Right hindlimb (tissue), 1 donor: Measurements from ENCODE around the gene NR3C1.
"Not testable (repeated sequence)": the region's sequence is repeated elsewhere in the genome, so short reads cannot be mapped to it uniquely, and the experiment has no call there.

Source experiments
- DNase-seq: peaks from one replicate; pipeline ENCODE4 v3.0.0-alpha.2; 2018

The NR3C1 gene

DNA sequence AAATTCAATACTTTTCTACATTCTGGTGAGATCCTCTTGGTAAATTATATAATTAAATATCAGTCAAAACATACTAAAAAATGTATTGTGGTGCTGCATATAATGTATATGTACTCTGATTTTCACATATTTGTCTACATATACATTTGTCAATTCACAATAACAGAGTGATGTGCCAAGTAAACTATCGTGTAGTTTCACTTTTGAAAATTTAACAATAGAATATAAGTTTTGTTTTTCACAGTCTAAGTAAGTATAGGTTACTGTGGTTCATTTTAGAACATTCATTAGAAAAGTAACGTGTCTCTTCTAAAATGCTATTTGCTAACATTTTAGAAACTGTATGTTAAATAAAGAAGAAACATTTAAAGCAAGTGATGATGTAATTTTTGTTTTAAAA, 73.6 kb downstream of the NR3C1 start:
- no peak for DNase-seq

DNA sequence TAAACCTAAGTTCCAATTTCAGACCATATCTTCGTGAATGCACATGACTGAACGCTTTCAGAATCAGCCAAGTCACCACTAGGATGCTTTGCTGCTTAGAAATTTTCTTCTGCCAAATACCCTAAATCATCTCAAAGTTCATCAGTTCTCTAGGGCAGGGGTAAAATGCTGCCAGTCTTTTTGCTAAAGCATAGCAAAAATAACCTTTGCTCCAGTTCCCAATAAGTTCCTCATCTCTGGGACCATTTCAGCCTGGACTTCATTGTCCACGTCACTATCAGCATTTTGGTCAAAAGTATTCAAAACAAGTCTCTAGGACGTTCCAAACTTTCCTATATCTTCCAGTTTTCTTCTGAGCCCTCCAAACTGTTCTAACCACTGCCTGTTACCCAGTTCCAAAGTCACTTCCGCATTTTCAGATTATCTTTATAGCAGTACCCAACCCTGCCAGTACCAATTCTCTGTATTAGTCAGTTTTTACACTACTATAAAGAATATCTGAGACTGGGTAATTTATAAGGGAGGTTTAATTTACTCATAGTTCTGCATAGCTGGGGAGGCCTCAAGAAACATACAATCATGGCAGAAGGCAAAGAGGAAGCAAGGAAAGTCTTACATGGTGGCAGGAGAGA, 74.8 kb downstream of the NR3C1 start:
- no peak for DNase-seq

DNA sequence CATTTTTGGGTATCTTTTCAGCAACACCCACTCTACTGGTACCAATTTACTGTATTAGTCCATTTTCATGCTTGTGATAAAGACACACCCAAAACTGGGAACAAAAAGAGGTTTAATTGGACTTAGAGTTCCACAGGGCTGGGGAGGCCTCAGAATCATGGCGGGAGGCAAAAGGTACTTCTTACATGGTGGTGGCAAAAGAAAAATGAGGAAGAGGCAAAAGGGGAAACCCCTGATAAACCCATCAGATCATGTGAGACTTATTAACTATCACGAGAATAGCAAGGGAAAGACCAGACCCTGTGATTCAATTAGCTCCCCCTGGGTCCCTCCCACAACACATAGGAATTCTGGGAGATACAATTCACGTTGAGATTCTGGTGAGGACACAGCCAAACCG, 78.4 kb downstream of the NR3C1 start:
- not testable (repeated sequence) for DNase-seq

DNA sequence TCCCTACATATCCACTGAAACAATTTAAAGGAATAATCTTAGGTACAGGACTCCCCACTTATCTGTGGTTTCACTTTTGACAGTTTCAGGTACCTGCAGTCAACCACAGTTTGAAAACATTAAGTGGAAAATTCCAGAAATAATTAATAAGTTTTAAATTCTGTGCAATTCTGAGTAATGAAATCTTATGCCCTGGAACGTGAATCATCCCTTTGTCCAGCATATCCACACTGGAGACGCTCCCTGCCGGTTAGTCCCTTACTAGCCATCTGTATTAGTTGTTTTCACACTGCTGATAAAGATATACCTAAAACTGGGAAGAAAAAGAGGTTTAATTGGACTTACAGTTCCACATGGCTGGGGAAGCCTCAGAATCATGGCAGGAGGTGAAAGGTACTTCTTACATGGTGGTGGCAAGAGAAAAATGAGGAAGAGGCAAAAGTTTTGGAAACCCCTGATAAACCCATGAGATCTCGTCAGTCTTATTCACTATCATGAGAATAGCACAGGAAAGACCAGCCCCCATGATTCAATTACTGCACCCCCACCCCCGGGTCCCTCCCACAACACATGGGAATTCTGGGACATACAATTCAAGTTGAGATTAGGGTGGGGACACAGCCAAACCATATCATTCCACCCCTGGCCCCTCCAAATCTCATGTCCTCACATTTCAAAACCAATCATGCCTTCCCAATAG, 80.4 kb downstream of the NR3C1 start:
- DNase-seq = not testable (repeated sequence)

DNA sequence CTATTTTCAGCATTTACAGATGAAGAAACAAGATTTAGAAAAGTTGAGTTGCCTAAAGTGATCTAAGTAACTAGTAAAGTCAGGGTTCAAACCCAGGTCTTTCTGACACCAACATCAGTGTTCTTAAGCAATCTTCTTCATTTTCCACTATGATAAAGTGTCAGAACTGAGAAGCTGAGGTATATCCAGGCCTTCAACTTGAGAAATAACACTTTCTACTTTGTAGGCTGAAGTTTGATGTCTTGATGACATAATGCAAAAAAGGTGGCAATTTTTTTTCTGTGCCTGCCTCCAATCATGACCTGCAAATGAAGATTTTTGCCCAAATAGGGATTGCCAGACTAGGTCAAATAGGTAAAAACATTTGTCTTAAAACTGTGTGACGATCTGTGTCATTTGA, 81.3 kb downstream of the NR3C1 start:
- DNase-seq = no peak

DNA sequence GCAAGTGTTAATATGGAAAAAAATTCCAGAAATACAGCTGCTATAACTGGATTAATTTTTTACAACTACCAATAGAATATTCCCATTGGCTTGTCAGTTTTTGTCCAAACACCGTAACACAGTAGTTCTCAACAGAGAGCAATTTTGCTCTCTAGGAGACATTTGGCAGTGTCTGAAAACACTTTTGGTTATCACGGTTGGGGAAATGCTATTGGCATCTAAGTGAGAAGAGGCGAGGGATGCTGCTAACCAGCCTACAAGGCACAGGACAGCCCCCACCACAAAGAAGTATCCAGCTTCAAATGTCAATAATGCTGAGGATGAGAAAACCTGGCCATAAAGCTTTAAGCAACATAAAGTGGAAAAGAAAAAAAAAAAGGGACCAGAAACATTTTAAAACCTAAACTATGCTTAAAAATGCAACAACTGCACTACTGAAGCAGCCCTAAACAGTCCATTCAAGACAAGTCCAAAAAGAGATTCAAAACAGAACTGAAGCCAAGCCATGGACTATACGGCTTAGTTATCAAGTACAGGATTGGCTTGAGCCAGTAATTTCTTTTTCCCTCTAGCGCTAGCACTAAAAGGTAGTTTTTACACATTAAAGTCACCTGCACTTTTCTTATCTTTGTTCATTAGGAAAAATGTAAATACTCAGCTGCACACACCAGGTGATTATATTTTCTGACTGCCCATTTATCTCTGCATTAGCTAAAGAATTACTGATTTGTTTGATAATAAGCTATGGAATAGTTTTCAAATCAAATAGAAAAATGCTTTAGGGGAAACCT, 83.9 kb downstream of the NR3C1 start:
- DNase-seq = no peak

DNA sequence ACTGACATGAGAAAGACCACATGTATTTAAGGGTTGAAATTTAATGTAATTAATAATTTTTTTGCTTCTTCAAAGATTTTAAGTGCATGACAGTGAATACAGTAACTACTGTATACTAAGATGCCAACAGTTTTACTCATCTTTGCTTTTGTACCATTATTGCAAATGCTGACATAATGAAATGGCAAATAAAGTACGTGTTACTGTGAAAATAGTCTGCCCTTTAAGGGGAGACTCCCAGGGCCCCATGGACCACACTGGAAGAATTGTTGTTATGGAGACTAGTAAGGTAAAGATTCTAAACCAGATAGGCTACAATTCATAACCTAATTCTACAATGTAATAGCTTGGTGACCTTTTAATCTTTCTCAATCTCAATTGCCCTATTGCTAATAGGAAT, 84.7 kb downstream of the NR3C1 start:
- no peak for DNase-seq

DNA sequence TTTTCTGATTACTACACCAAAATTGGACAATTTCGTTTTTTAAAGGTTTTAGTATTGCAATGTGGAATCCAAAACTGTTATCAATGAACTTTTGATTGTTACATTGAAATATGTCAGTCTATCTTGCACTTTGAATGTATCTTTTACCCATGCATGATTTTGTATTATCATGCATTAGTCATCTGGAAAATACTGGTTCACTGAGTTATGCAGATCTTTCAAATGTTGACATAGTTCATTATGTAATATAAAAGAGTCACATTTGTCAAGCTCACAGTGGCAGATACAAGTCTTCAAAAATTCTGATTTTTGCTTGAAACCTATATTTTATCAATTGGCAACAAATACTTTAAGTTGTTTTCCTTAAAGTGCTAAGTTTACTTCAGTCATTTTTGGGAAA, 85.2 kb downstream of the NR3C1 start:
- DNase-seq = no peak

DNA sequence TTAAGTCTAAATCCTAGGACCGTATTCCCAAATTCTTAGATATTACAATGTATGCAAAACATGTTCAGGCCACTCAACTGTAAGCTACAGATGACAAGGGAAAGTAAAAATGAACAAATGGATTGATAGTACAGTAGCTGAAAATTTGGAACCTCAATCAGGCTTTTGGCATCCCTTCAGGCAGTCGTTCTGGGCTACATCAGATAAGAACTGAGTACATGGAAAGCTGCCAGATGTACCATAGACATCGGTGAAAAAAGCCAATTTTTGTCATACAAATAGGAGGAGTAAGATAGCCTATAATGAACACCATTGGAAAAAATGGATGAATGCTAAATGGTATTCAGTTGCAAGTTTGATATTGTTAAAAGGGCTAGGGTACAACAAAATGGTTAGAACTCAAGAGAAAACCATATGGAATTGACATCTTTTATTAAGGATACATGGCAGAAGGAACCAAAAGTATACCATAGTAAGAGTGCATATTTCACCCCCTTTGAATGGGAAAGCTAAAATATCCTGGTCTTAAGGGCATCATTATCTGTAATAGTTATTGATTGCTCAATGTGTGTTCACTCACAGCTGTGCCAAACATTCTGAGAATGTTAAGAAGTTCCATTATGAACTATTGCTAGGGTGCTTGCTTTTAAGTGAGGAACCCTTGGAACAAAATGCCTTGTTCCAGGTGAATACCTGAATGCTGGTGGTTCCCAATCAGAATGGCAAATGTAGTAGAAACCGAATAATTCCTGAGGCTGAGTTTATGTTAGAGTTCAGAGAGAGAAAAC, 86.4 kb downstream of the NR3C1 start:
- DNase-seq = no peak

DNA sequence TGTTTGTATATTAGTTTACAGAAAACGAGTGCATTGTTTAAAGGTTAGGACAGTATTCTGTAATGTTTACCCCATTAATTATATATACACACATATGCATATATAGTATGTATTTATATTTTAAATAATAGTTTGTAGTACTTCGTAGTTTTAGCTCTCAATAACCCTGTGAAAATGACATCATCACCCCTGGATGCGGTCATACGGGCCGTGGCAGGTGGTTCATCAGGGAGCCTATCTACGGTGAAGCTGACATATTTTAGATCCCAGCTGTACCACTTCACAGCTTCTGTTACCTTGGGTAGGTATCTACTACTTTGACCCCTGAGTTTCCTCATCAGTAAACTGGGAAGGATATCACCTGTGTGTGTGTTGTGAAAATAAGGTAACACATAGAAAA, 87.1 kb downstream of the NR3C1 start:
- no peak for DNase-seq

DNA sequence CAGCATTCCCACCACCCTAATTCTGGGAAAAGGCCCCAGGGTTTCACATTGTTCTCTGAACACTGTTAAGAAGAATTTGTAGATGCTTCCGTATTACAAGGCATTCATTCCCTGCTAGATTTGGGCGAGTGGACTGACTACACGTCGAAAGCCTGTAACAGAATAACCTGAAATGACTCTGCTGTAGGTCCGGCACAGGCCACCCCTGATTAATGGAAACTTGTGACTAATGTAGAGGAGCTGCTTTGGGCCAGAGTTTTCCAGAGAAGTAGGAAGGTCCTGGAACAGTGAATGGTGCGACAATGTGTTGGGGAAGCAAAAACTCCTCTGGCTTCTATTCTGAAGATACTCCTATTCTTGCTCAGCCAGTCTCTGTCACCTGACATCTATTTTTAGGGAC, 87.6 kb downstream of the NR3C1 start:
- no peak for DNase-seq

DNA sequence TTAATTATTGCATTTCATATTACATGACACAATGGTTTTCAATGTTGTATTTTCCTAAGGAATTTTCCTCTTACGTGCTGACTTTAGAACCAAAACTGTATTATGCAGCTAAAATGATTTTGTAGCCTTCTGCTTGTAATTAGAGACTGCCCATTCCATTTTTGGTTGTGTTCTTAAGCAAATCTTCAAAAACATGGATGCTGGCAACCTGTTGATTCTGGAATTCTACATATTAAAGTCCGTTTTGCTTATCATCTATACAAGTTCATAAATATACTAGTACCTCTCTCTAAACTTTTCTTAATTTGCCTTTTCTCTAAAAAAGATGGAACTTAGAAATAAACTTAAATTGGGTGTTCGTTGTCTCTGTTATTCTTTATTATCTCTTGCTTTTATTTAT, 88.3 kb downstream of the NR3C1 start:
- DNase-seq = no peak

DNA sequence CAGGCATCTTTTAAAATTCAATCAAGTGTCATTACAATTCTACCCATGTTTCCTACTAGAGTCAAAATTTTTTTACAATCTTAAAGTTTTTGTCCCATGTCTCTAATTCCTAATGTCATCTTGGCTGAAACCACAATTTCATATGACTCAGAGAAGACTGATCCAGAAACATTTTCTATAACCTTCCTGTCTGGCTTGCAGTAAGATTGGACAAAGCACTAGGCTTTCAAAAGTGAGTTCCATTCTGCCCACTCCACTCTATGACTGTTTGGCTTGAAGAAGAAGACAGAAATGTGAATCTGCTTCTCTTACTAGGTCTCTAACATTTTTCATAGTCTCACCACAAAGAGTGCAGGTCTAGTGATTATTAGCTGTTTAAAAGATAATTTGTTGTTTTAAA, 88.8 kb downstream of the NR3C1 start:
- DNase-seq = no peak

DNA sequence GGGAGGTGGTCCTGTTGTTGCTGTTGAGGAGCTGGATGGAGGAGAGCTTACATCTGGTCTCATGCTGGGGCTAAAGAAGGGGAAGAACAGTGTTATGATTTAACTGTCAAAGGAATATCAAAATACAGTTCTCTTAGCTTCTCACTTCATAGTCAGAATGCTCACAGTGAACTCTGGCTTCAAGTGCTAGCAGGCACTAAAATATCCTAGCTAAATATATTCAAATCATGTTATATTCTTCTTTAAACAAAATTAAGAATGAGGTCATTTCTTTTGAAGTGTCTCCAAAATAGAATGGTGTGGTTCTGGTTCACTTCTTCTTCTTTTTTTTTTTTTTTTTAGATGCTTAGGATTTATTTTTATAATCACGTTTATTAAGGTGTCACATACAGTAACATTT, 89.4 kb downstream of the NR3C1 start:
- DNase-seq = no peak

DNA sequence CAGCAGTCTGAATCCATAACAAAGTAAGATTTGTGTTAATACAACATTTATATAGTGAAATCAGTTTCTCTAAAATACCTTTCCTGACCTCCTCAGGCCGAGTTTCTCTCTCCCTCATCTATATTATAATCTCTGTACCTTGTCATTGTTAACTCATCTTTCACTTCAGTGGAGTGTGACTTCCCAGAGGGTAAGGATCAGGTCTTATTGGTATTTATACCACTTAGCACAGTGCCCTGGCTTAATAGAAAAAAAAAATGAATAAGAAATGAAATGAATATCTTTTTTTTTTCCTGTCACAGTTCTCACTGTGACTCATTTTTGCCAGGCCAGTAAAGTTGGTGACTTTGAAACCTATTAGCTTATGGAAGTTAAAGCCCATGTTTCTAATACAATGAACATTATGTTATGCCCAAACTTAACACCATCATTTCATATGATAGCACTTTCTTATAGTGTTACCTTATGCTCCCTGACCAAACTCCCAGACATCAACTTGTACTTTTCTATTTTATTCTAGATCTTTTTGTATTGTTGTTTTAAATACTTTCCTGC, 90.1 kb downstream of the NR3C1 start:
- DNase-seq = no peak

DNA sequence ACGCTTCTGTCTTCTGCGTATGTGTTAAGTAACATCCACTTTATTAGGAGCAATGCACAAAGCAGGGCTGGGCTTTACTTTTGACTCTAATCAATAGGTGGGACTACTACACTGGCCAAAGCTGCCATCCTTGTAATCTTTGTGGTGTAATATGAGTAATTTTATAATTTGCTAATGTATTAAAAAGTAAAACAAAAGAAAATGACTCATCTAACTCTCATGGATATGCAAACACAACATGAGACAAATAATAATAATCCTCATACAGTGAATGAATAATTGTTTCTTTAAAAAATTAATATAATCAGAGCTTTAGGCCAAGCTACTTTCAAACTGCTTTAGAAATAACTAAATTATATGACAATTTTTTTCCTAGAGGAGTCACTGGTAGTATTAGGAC, 90.7 kb downstream of the NR3C1 start:
- DNase-seq = no peak

DNA sequence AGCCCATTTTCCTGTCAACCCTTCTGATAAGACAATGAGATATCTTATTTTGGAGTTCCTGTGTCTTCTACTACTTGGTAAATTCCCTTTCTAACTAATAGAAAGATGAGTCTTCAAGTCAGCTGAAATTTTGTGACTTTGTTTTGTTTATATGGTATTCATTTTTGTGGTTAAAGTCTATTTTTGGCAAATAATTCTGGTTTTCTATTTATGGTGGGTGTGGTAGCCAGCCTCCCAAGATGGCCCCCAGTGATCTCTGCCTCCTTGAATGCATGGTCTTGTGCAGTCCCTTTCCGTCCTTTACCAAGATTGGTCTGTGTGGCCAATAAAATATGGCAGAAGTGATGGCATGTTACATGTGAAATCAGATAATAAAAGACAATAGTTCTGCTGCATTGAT, 91.5 kb downstream of the NR3C1 start:
- DNase-seq = no peak

DNA sequence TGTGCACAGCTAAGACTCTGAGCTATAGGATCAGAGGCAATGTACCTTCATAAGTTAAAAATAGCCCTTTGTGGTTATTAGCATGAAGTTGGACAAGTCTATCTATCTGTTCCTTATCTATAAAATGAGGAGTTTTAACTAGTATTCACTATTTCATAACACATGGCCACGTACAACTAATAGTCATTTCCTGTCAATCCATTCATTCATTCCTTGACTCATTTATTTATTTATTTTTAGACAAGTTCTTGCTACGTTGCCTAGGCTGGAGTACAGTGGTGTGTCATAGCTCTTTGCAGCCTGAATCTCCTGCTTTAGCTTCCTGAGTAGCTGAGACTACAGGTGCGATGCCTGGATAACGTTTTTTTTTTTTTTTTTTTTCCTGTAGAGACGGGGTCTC, 92.1 kb downstream of the NR3C1 start:
- no peak for DNase-seq

DNA sequence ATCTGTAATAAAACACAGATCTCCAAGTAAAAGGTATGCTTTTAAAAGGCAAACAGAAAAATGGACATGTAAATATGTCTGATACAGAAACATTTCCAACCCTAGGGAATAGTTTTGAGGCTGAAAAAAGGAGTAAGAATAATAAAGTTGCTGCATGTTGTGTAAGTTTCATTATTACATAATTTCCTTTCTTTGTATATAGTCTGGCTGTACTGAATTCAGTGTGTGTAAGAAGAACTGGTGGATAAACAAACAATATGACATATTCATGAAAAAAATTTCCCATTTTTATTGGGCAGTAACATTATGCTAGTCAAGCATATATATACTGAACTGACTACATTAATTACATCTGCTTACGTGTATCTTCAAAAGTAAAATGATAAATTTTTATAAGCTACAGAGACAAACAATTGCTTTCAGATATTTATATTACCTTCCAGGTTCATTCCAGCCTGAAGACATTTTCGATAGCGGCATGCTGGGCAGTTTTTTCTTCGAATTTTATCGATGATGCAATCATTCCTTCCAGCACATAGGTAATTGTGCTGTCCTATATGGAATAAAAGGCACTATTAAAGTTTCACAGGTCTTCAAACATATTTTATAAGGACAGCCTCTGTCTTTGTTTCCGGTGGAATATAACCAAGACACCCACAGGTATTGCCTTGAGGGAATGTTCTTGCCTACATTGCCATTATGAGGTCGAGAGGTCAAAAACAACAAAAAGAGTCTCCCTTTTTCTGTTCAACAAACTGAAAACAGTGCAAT, 93.6 kb downstream of the NR3C1 start:
- no peak for DNase-seq

DNA sequence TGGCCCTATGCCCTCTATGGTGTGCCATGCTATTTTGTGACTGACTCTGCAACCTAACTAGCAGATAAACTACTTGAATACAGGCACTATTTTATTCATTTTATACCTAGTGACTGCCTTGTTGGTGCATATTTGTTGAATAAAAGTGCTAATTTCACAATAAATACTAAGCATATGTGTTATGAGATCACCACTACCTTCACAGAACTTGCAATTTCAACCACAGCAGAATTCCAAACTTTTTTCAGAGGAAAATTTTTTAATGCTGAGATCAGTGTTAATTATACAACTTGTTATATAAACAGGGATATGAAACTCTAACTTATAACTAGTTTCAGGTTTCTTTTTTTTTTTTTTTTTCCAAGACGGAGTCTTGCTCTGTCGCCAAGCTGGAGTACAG, 94.8 kb downstream of the NR3C1 start:
- DNase-seq = no peak

DNA sequence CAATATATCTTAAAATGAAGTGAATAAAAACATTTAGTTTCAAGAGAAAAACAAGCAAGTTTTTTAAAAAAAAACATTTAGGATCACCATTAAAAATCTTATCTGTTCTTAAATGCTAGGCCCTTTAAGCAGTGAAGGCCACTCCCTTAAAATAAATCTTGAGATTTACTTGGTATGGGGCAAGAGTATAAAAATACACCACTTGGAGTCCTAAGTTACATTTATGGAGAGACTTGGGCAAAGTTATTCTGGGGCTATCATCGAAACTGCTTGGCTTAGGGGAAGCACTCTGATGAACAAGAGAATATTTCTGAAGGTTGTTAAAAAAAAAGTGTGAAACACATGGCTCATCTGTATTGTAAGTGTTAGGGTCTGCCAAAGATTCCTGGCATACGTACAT, 97.4 kb downstream of the NR3C1 start:
- DNase-seq = no peak

DNA sequence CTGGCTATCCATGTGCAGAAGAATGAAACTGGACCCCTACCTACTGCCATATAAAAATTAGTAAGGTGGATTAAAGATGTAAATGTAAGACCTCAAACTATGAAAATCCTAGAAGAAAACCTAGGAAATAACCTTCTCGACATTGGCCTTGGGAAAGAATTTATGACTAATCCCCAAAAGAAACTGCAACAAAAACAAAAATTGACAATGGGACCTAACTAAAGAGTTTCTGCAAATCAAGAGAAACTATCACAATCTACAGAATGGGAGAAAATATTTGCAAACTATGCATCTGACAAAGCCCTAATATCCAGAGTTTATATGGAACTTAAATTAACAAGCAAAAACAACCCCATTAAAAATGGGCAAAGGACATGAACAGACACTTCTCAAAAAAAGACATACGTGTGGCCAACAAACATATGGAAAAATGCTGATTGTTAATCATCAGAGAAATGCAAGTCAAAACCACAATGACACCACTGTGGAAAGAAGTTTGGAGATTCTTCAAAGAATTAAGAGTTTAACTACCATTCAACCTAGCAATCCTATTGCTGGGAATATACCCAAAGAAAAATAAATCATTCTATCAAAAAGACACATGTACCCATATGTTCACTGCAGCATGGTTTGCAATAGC, 98.5 kb downstream of the NR3C1 start:
- no peak for DNase-seq
